HCT116 (cell line): ENCODE data around the gene MAPK8IP3.

Source experiments
- CTCF ChIP-seq, 3 experiments: fragments of 200-600 bp in 1 of 3; sonication (generic) in 1 of 3; IDR thresholded peaks in 2 of 3; conservative IDR thresholded peaks in 1 of 3; 2 replicates each; pipeline ENCODE4 v1.5.1; 2012 to 2017; ENCODE audit warnings: low read depth in 2 of 3, low read length in 2 of 3, antibody characterized with exemption in 1 of 3, borderline replicate concordance in 1 of 3, control low read depth in 1 of 3, mild to moderate bottlenecking in 1 of 3, mixed read lengths in 1 of 3, mixed run types in 1 of 3, moderate library complexity in 1 of 3; ENCODE audit not compliant: insufficient read depth in 1 of 3
- EZH2 ChIP-seq: fragments of 200-600 bp; sonication (generic); IDR thresholded peaks from 2 replicates; pipeline ENCODE4 v1.6.1; 2017; ENCODE audit warnings: antibody characterized with exemption, mixed run types
- FOSL1 ChIP-seq: IDR thresholded peaks from 2 replicates; pipeline ENCODE4 v1.6.1; 2012; ENCODE audit warnings: low read depth
- JUND ChIP-seq: IDR thresholded peaks from 2 replicates; pipeline ENCODE4 v1.6.1; 2012
- POLR2AphosphoS5 ChIP-seq: IDR thresholded peaks from 2 replicates; pipeline ENCODE4 v1.6.1; 2011; ENCODE audit warnings: mild to moderate bottlenecking, low read depth, low read length, moderate library complexity
- RAD21 ChIP-seq: IDR thresholded peaks from 2 replicates; pipeline ENCODE4 v1.6.1; 2012; ENCODE audit warnings: low read depth, mild to moderate bottlenecking

DNA sequence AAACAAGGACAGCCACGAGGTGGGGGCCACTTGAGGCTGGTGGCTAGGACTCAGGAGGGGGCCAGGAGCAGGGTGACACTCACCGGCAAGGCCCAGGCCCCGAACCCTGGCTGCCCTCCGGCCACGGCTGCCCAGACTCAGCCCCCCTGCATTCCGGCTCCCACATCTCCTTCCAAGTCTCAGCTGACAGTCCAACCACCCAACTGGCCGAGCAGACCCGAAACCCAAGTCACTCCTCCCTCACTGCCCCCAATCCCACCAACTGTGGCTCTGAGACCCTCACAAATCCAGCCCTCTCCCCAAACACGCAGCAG, 111.2 kb downstream of the MAPK8IP3 start:
- no peak for TF ChIP-seq CTCF (IDR thresholded peaks at IDR 0.05 in 2 of 3, conservative IDR thresholded peaks at IDR 0.05 in 1 of 3; ENCODE audit: borderline replicate concordance in 1 of 3, insufficient read depth in 1 of 3, low read depth in 2 of 3, low read length in 2 of 3)
- TF ChIP-seq RAD21: no peak
- TF ChIP-seq EZH2: no peak
- TF ChIP-seq JUND: no peak
- no peak for TF ChIP-seq FOSL1
- TF ChIP-seq POLR2AphosphoS5: no peak
